Ishikawa (cell line): Measurements from ENCODE around the gene SGTA.

Source experiments
- CEBPB ChIP-seq: IDR thresholded peaks from 2 replicates; pipeline ENCODE4 v1.6.1; 2012
- CREB1 ChIP-seq: IDR thresholded peaks from 2 replicates; pipeline ENCODE4 v1.6.1; 2012; ENCODE audit warnings: low read depth
- EGR1 ChIP-seq: IDR thresholded peaks from 2 replicates; pipeline ENCODE4 v1.6.1; 2012
- EP300 ChIP-seq: IDR thresholded peaks from 2 replicates; pipeline ENCODE4 v1.6.1; 2012; ENCODE audit warnings: borderline replicate concordance
- FOXM1 ChIP-seq: IDR thresholded peaks from 2 replicates; pipeline ENCODE4 v1.6.1; 2012; ENCODE audit warnings: low read depth, borderline replicate concordance
- MAX ChIP-seq: IDR thresholded peaks from 2 replicates; pipeline ENCODE4 v1.6.1; 2012
- NFIC ChIP-seq: IDR thresholded peaks from 2 replicates; pipeline ENCODE4 v1.6.1; 2012
- RAD21 ChIP-seq: IDR thresholded peaks from 2 replicates; pipeline ENCODE4 v1.6.1; 2012; ENCODE audit warnings: low read depth
- REST ChIP-seq: IDR thresholded peaks from 2 replicates; pipeline ENCODE4 v1.6.1; 2012; ENCODE audit warnings: low read depth, mild to moderate bottlenecking
- TAF1 ChIP-seq: IDR thresholded peaks from 2 replicates; pipeline ENCODE4 v1.6.1; 2012; ENCODE audit warnings: low read depth, mild to moderate bottlenecking
- TCF12 ChIP-seq: IDR thresholded peaks from 2 replicates; pipeline ENCODE4 v1.6.1; 2012; ENCODE audit warnings: low read depth
- TEAD4 ChIP-seq: IDR thresholded peaks from 2 replicates; pipeline ENCODE4 v1.6.1; 2012
- USF1 ChIP-seq: IDR thresholded peaks from 2 replicates; pipeline ENCODE4 v1.6.1; 2012
- YY1 ChIP-seq: IDR thresholded peaks from 2 replicates; pipeline ENCODE4 v1.6.1; 2012; ENCODE audit warnings: low read depth
- ZBTB7A ChIP-seq: IDR thresholded peaks from 2 replicates; pipeline ENCODE4 v1.6.1; 2012; ENCODE audit warnings: low read depth

The SGTA gene

GRCh38 chr19:2736550-2737190, 46.4 kb downstream of the SGTA start:
- no peak for TF ChIP-seq REST
- no peak for TF ChIP-seq FOXM1
- no peak for TF ChIP-seq TCF12
- no peak for TF ChIP-seq EGR1
- TF ChIP-seq CREB1 = no peak
- no peak for TF ChIP-seq TEAD4
- TF ChIP-seq EP300 = no peak
- no peak for TF ChIP-seq YY1
- TF ChIP-seq ZBTB7A = no peak
- no peak for TF ChIP-seq MAX
- TF ChIP-seq RAD21 = no peak
- TF ChIP-seq TAF1 = no peak
- no peak for TF ChIP-seq NFIC
- TF ChIP-seq USF1 = no peak
- no peak for TF ChIP-seq CEBPB

- no peak for TF ChIP-seq TEAD4
These were observed 47.7 kb downstream of the SGTA start for GRCh38 chr19:2735374-2735773.

GRCh38 chr19:2734589-2735288, 48.3 kb downstream of the SGTA start:
- TF ChIP-seq MAX (0 out of 2 replicates have a peak, but pooled peaks have one; percentile 24), YY1 (no peak)

- TF ChIP-seq TCF12 (no peak), NFIC (no peak), RAD21 (no peak), MAX (no peak), TEAD4 (no peak), CEBPB (no peak), EP300 (no peak), USF1 (no peak), CREB1 (no peak), TAF1 (no peak), REST (no peak), FOXM1 (no peak), YY1 (no peak), EGR1 (no peak), ZBTB7A (no peak)
These were observed 49.0 kb downstream of the SGTA start for GRCh38 chr19:2733930-2734588.

- no peak for TF ChIP-seq TEAD4
- TF ChIP-seq CEBPB = no peak
- TF ChIP-seq FOXM1 = no peak
- TF ChIP-seq NFIC = no peak
- TF ChIP-seq CREB1 = no peak
- TF ChIP-seq EGR1 = no peak
- TF ChIP-seq YY1 = no peak
- TF ChIP-seq ZBTB7A = no peak
- TF ChIP-seq TCF12 = no peak
- TF ChIP-seq EP300 = no peak
- TF ChIP-seq REST = no peak
- no peak for TF ChIP-seq MAX
- no peak for TF ChIP-seq USF1
These were observed 50.2 kb downstream of the SGTA start for GRCh38 chr19:2732883-2733282.
